T follicular helper cell (primary cell): ENCODE measurements around the gene PPT2.

Source experiments
- DNase-seq: peaks from one replicate; pipeline ENCODE4 v3.0.0-alpha.2; 2020; ENCODE audit warnings: low read depth

Gene PPT2

GRCh38 chr6:32151863-32152768 lies 1.8 kb upstream of the PPT2 start, which contains the start of gene PRRT1:
TSS of gene PRRT1 (minus strand) at chr6:32151939. CDS start at chr6:32151827, 112 bp downstream.
- no peak for DNase-seq

- no peak for DNase-seq
Observed at GRCh38 chr6:32152769-32153563, 975 bp upstream of the PPT2 start.

GRCh38 chr6:32154514-32155161 lies 697 bp downstream of the PPT2 start:
- peak; percentile 47 for DNase-seq

GRCh38 chr6:32156891-32157290 lies 3.0 kb downstream of the PPT2 start:
- no peak for DNase-seq

GRCh38 chr6:32158052-32158451 lies 4.1 kb downstream of the PPT2 start:
- no peak for DNase-seq

- DNase-seq = no peak
Observed at GRCh38 chr6:32163559-32164258, 9.8 kb downstream of the PPT2 start.

GRCh38 chr6:32164295-32164694 lies 10.4 kb downstream of the PPT2 start, which contains the start of gene EGFL8:
TSS of gene EGFL8 (plus strand) at chr6:32164595. CDS start at chr6:32166166, 1,571 bp downstream.
- no peak for DNase-seq

- DNase-seq = no peak
Observed at GRCh38 chr6:32166411-32167061, 12.6 kb downstream of the PPT2 start.

- DNase-seq = no peak
Observed at GRCh38 chr6:32167154-32167760, 13.3 kb downstream of the PPT2 start.

GRCh38 chr6:32167761-32168262 lies 13.9 kb downstream of the PPT2 start:
- DNase-seq = no peak

GRCh38 chr6:32168350-32168749 lies 14.4 kb downstream of the PPT2 start:
- DNase-seq = no peak

- DNase-seq = no peak
Observed at GRCh38 chr6:32168807-32169591, 15.1 kb downstream of the PPT2 start.

GRCh38 chr6:32170294-32170693 lies 16.4 kb downstream of the PPT2 start:
- DNase-seq = no peak

GRCh38 chr6:32171234-32171633 lies 17.3 kb downstream of the PPT2 start:
- DNase-seq = no peak

- no peak for DNase-seq
Observed at GRCh38 chr6:32173051-32173727, 19.2 kb downstream of the PPT2 start.

GRCh38 chr6:32174416-32174815 lies 20.5 kb downstream of the PPT2 start:
- no peak for DNase-seq

GRCh38 chr6:32175322-32175710 lies 21.4 kb downstream of the PPT2 start:
- no peak for DNase-seq

GRCh38 chr6:32175711-32176475 lies 22.0 kb downstream of the PPT2 start, which contains the start of gene AGPAT1:
TSS of gene AGPAT1 (minus strand) at chr6:32176084. CDS start at chr6:32171496, 4,588 bp downstream.
- DNase-seq = peak; percentile 95
